Progenitor cell of endocrine pancreas (in vitro differentiated cells): ENCODE results near the gene MYH15. TPM values are rescaled to one million over a fixed set of nuclear protein-coding genes. Genes with fewer than 3 reads are reported as not detected.

Experiments used
- DNase-seq: peaks from one replicate; pipeline ENCODE4 v3.0.0; 2021; ENCODE audit warnings: low spot score; ENCODE audit not compliant: unreplicated experiment
- H3K27ac Mint-ChIP-seq: 2 replicates; pipeline ENCODE4 v1.8.0; 2021; ENCODE audit warnings: mild to moderate bottlenecking, moderate library complexity, mixed read lengths
- H3K27me3 Mint-ChIP-seq: 2 replicates; pipeline ENCODE4 v1.8.0; 2021; ENCODE audit warnings: mixed read lengths
- H3K36me3 Mint-ChIP-seq: 2 replicates; pipeline ENCODE4 v1.8.0; 2022; ENCODE audit warnings: mixed read lengths; ENCODE audit not compliant: insufficient read depth
- H3K4me1 Mint-ChIP-seq: 2 replicates; pipeline ENCODE4 v1.8.0; 2021; ENCODE audit warnings: low read depth, mixed read lengths
- H3K4me3 Mint-ChIP-seq: 2 replicates; pipeline ENCODE4 v1.8.0; 2021; ENCODE audit warnings: low read depth, mild to moderate bottlenecking, moderate library complexity, mixed read lengths
- H3K9me3 Mint-ChIP-seq: 2 replicates; pipeline ENCODE4 v1.8.0; 2021; ENCODE audit warnings: low read depth, mixed read lengths
- CTCF ChIP-seq: fragments of 200-600 bp; sonication (generic); IDR thresholded peaks from one replicate; pipeline ENCODE4 v1.5.0; 2021; ENCODE audit warnings: antibody characterized with exemption, mild to moderate bottlenecking; ENCODE audit not compliant: unreplicated experiment
- total RNA-seq: library from RNA; stranded (reverse); gene quantifications from 2 replicates; pipeline ENCODE4 v1.2.1, GENCODE V29; 2021

Gene MYH15
- total RNA-seq, 1 donor from 2014 or later = 0.96 TPM

- Mint-ChIP-seq H3K9me3 (no peaks in the 10 kb centered on the region), H3K36me3 (no peaks in the 10 kb centered on the region), H3K4me3 (no peak overlapping the region), H3K27me3 (peaks cover 4% of the 10 kb centered on the region), H3K4me1 (peaks cover 9% of the 10 kb centered on the region), H3K27ac (no peak overlapping the region)
- no peak for TF ChIP-seq CTCF
- no peak for DNase-seq
Observed at GRCh38 chr3:108401836-108402235, 108.6 kb downstream of the MYH15 start.

- Mint-ChIP-seq H3K36me3 (no peaks in the 10 kb centered on the region), H3K4me3 (no peak overlapping the region), H3K27ac (no peak overlapping the region), H3K4me1 (peaks cover 1% of the 10 kb centered on the region), H3K27me3 (peaks cover 4% of the 10 kb centered on the region), H3K9me3 (no peaks in the 10 kb centered on the region)
- TF ChIP-seq CTCF = no peak
- no peak for DNase-seq
Observed at GRCh38 chr3:108398510-108398909, 111.9 kb downstream of the MYH15 start.

- H3K4me1 Mint-ChIP-seq = peaks cover 3% of the 10 kb centered on the region
- no peak for TF ChIP-seq CTCF
Observed at GRCh38 chr3:108396336-108396735, 114.1 kb downstream of the MYH15 start.

GRCh38 chr3:108394563-108394962 lies 115.8 kb downstream of the MYH15 start:
- H3K27ac Mint-ChIP-seq = no peak overlapping the region

More at GRCh38 chr3:108396336-108396735, 114.1 kb downstream of the MYH15 start:
- H3K27ac Mint-ChIP-seq = no peak overlapping the region
- no peaks in the 10 kb centered on the region for H3K36me3 Mint-ChIP-seq
- peaks cover 3% of the 10 kb centered on the region for H3K27me3 Mint-ChIP-seq
- no peak for DNase-seq
- H3K9me3 Mint-ChIP-seq = no peaks in the 10 kb centered on the region
- no peak overlapping the region for H3K4me3 Mint-ChIP-seq

GRCh38 chr3:108394016-108394415 lies 116.4 kb downstream of the MYH15 start:
- no peak for DNase-seq
- Mint-ChIP-seq H3K27me3 (peaks cover 3% of the 10 kb centered on the region), H3K9me3 (no peaks in the 10 kb centered on the region), H3K36me3 (no peaks in the 10 kb centered on the region), H3K27ac (no peak overlapping the region), H3K4me3 (no peak overlapping the region), H3K4me1 (peaks cover 4% of the 10 kb centered on the region)
- no peak for TF ChIP-seq CTCF

More at GRCh38 chr3:108394563-108394962, 115.8 kb downstream of the MYH15 start:
- no peak for DNase-seq
- Mint-ChIP-seq H3K4me3 (no peak overlapping the region), H3K27me3 (peaks cover 3% of the 10 kb centered on the region), H3K4me1 (peaks cover 3% of the 10 kb centered on the region), H3K36me3 (no peaks in the 10 kb centered on the region), H3K9me3 (no peaks in the 10 kb centered on the region)
- no peak for TF ChIP-seq CTCF
